Smooth muscle cell (in vitro differentiated cells): Measurements from ENCODE around the gene ARHGEF12. TPM values are rescaled to one million over a fixed set of nuclear protein-coding genes. Genes with fewer than 3 reads are reported as not detected.

Experiments used
- DNase-seq: peaks from one replicate; lab custom pipeline; 2025; ENCODE audit not compliant: unreplicated experiment; lab: John Stamatoyannopoulos, UW
- H2AFZ ChIP-seq: fragments of 200-600 bp; sonication (generic); 2 replicates; pipeline ENCODE4 v1.6.0; 2016; ENCODE audit warnings: antibody characterized with exemption, low read depth, mild to moderate bottlenecking
- H3F3A ChIP-seq: fragments of 200-600 bp; sonication (generic); 2 replicates; pipeline ENCODE4 v1.6.0; 2017; ENCODE audit warnings: antibody characterized with exemption, low read depth
- H3K27ac ChIP-seq: fragments of 200-600 bp; sonication (generic); 2 replicates; pipeline ENCODE4 v1.5.1; 2016; ENCODE audit warnings: low read depth, mild to moderate bottlenecking
- H3K27me3 ChIP-seq: fragments of 200-600 bp; sonication (generic); 2 replicates; pipeline ENCODE4 v1.6.1; 2016; ENCODE audit warnings: low read depth, mild to moderate bottlenecking
- H3K36me3 ChIP-seq: fragments of 200-600 bp; sonication (generic); 2 replicates; pipeline ENCODE4 v1.5.1; 2016; ENCODE audit warnings: low read depth
- H3K4me1 ChIP-seq: fragments of 200-600 bp; sonication (generic); 2 replicates; pipeline ENCODE4 v1.5.1; 2016; ENCODE audit warnings: low read depth
- H3K4me2 ChIP-seq: fragments of 200-600 bp; sonication (generic); 2 replicates; pipeline ENCODE4 v1.6.0; 2016; ENCODE audit warnings: mild to moderate bottlenecking
- H3K4me3 ChIP-seq: fragments of 200-600 bp; sonication (generic); 2 replicates; pipeline ENCODE4 v1.5.1; 2016; ENCODE audit warnings: mild to moderate bottlenecking
- H3K79me2 ChIP-seq: fragments of 200-600 bp; sonication (generic); 2 replicates; pipeline ENCODE4 v1.6.0; 2016; ENCODE audit warnings: low read depth, mild to moderate bottlenecking
- H3K9ac ChIP-seq: fragments of 200-600 bp; sonication (generic); 2 replicates; pipeline ENCODE4 v1.6.0; 2016; ENCODE audit warnings: low read depth
- H3K9me3 ChIP-seq: fragments of 200-600 bp; sonication (generic); replicated peaks from 2 replicates; pipeline ENCODE4 v1.5.1; 2016; ENCODE audit warnings: low read depth
- H4K20me1 ChIP-seq: fragments of 200-600 bp; sonication (generic); 2 replicates; pipeline ENCODE4 v1.6.0; 2016; ENCODE audit warnings: low read depth
- CTCF ChIP-seq: fragments of 200-600 bp; sonication (generic); IDR thresholded peaks from 2 replicates; pipeline ENCODE4 v1.5.1; 2017; ENCODE audit warnings: borderline replicate concordance, mild to moderate bottlenecking, antibody characterized with exemption; ENCODE audit not compliant: insufficient read depth, poor library complexity, severe bottlenecking
- WGBS: methylation state at CpG from one replicate; pipeline ENCODE4 v1.1.7; 2016; ENCODE audit warnings: low lambda C conversion rate; 5-methylcytosine and 5-hydroxymethylcytosine counted together
- polyA plus RNA-seq: library from polyadenylated mRNA; unstranded; fragments of >200 nt; fragmentation: Nextera tagmentation; extraction: Ambion mirVana; gene quantifications from 2 replicates; pipeline ENCODE4 v1.2.1, GENCODE V29; 2016
- total RNA-seq: library from RNA; depleted of rRNA; stranded (reverse); fragments of >200 nt; gene quantifications from 2 replicates; pipeline ENCODE4 v1.2.3, GENCODE V29; 2014

Gene ARHGEF12
- total and polyA plus RNA-seq, 2 experiments from 2014 or later = 24.6 to 89.4 TPM

GRCh38 chr11:120517390-120517761 lies 181.2 kb downstream of the ARHGEF12 start:
- H3K36me3 ChIP-seq = no peaks in the 10 kb centered on the region
- peak overlapping the region; percentile 58 for H3K4me2 ChIP-seq
- DNase-seq = no peak
- H3K9me3 ChIP-seq = no peaks in the 10 kb centered on the region
- H3K9ac ChIP-seq = no peak overlapping the region
- no peaks in the 10 kb centered on the region for H3K79me2 ChIP-seq
- H3F3A ChIP-seq = no peaks in the 10 kb centered on the region
- H2AFZ ChIP-seq = no peak overlapping the region
- TF ChIP-seq CTCF = no peak
- no peaks in the 10 kb centered on the region for H4K20me1 ChIP-seq
- H3K4me3 ChIP-seq = no peak overlapping the region
- 46% methylated on average over 13 of the region's 13 CpGs for WGBS
- peaks cover 6% of the 10 kb centered on the region for H3K4me1 ChIP-seq
- H3K27me3 ChIP-seq = peaks cover 37% of the 10 kb centered on the region
- no peak overlapping the region for H3K27ac ChIP-seq

- Histone ChIP-seq H3K27ac (no peak overlapping the region), H3K4me3 (no peak overlapping the region), H3K9me3 (no peaks in the 10 kb centered on the region), H3K36me3 (no peaks in the 10 kb centered on the region), H3K4me1 (peaks cover 6% of the 10 kb centered on the region), H2AFZ (no peak overlapping the region), H3K79me2 (no peaks in the 10 kb centered on the region), H3K9ac (no peak overlapping the region), H3K27me3 (peaks cover 33% of the 10 kb centered on the region), H4K20me1 (no peaks in the 10 kb centered on the region), H3F3A (no peaks in the 10 kb centered on the region), H3K4me2 (peak overlapping the region; percentile 58)
- no peak for TF ChIP-seq CTCF
- WGBS = 65% methylated on average over 7 of the region's 7 CpGs
- DNase-seq = no peak
These were observed 181.6 kb downstream of the ARHGEF12 start for GRCh38 chr11:120517801-120518291.

DNA sequence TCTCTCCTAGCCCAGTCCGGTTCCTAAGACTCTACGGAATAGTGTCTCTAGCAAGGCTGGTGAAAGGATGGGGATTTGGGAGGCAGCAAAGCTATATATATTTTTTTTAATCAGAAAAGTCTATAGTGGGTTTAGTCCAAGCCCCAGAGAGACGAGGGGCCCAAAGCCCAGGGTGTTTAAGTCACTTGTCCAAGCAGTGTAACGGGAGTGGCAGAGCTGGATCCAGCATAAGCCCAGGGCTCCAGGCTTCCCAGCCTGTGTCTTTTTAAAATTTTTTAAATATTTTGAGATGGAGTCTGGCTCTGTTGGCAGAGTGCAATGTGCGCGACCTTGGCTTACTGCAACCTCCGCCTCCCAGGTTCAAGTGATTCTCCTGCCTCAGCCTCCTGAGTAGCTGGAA lies 182.1 kb downstream of the ARHGEF12 start:
- H3K4me1 ChIP-seq = peaks cover 6% of the 10 kb centered on the region
- no peak for DNase-seq
- no peak for TF ChIP-seq CTCF
- 93% methylated on average over 7 of the region's 7 CpGs for WGBS
- H3F3A ChIP-seq = no peaks in the 10 kb centered on the region
- no peaks in the 10 kb centered on the region for H3K79me2 ChIP-seq
- H3K27me3 ChIP-seq = peaks cover 30% of the 10 kb centered on the region
- no peak overlapping the region for H3K4me2 ChIP-seq
- H2AFZ ChIP-seq = no peak overlapping the region
- no peak overlapping the region for H3K27ac ChIP-seq
- no peak overlapping the region for H3K9ac ChIP-seq
- H4K20me1 ChIP-seq = no peaks in the 10 kb centered on the region
- no peaks in the 10 kb centered on the region for H3K36me3 ChIP-seq
- no peaks in the 10 kb centered on the region for H3K9me3 ChIP-seq
- H3K4me3 ChIP-seq = no peak overlapping the region

GRCh38 chr11:120519474-120519873 lies 183.3 kb downstream of the ARHGEF12 start:
- Histone ChIP-seq H3K4me1 (peaks cover 6% of the 10 kb centered on the region), H3K9ac (no peak overlapping the region), H3K79me2 (no peaks in the 10 kb centered on the region), H2AFZ (no peak overlapping the region), H3K27me3 (peaks cover 23% of the 10 kb centered on the region), H3F3A (no peaks in the 10 kb centered on the region), H3K4me2 (no peak overlapping the region), H3K9me3 (no peaks in the 10 kb centered on the region), H3K27ac (no peak overlapping the region), H3K4me3 (no peak overlapping the region), H3K36me3 (no peaks in the 10 kb centered on the region), H4K20me1 (no peaks in the 10 kb centered on the region)
- DNase-seq = no peak
- TF ChIP-seq CTCF = no peak
- WGBS = 93% methylated on average over 3 of the region's 3 CpGs
